NOMO-1 treated with dmso at 0.1 percent for 144 hours (cell line): Measurements from ENCODE around the gene UBE2L5.
"Not testable (repeated sequence)": the region's sequence is repeated elsewhere in the genome, so short reads cannot be mapped to it uniquely, and the experiment has no call there.

Source experiments
- DNase-seq: peaks from one replicate; lab custom pipeline; 2025; ENCODE audit not compliant: unreplicated experiment; lab: John Stamatoyannopoulos, UW

UBE2L5 gene

DNA sequence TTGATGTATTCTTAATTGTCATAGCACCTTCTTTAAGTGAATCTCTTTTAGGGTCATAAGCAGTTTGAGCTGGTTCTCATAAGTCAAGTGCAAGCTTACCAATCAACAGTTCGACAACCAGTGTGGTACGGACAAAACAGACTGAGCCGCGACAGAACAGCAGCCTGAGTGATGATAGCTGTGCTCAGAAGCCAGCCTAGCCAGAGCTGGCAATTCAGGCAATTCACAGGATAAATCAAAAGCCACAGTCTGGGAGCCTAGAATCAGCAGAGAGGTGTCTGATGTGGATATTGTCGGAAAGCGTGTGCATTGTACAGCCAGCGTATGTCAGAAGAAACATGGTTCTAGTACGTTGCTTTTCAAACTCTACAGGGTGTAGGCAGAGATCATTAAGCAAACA is 14.9 kb downstream of the UBE2L5 start:
- no peak for DNase-seq

DNA sequence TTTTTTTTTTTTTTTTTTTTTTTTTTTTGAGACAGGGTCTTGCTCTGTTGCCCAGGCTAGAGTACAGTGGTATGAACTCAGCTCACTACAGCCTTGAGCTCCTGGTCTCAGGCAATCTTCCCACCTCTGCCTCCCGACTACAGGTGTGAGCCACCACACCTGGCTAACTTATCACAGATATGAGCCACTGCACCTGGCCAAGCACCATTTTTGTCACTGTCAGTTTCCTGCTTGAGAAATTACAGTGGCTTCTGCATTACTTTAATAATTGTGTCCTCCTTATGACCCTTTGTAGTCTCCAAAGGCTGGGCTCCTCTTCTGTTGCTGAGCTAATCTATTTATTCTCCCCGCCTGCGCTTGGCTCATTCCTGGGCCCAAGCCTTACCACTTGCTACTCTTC is 16.0 kb downstream of the UBE2L5 start:
- no peak for DNase-seq

DNA sequence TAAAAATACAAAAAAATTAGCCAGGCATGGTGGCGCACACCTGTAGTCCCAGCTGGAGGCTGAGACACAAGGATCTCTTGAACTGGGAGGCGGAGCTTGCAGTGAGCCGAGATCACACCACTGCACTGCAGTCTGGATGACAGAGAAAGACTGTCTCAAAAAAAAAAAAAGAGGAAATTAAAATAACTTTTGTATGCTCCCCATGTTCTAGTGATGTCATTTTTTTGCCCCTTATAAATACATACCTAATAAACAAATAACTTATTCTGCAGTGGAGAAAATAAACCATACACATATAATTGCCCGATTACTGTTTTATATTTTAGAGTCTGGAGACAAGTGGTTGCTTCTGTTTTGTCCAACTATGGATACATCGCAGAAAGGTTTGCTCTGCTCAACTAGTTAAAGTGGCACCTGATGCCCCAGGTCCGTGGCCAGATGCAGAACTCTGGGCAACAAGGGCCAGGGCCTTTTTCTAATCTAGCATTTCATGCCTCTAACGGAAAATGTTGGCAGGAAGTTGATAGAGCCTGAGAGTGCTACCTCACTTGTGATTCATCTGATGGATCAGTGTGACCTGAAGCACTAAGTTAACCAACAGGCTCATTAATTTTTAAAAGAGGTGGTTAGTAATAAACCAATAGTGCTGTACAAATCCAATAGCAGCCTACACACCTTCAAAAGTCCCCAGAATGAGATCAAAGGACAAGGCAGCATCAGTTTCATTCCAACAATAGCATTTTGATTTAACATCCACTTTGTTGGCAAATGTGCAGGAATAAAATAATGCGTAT is 18.8 kb downstream of the UBE2L5 start:
- DNase-seq: no peak

DNA sequence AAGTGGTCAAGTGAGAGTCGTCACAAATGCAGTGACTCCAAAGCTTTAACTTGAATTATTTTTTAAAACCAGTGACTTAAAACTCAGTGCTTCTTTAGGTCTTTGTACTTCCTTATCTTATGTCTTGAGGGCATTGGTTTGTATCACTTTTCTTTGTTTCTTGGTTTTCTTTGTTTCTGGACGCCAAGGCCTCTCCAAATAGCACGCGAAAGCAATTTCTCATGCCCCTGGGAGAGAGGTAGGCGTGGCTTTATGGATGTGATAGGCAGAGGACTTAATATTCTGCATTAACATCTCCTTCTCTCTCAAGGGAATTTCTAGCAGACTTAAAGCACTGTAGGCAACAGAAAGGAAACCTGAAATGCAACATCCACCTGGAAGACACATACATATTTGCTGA is 20.6 kb downstream of the UBE2L5 start:
- no peak for DNase-seq

DNA sequence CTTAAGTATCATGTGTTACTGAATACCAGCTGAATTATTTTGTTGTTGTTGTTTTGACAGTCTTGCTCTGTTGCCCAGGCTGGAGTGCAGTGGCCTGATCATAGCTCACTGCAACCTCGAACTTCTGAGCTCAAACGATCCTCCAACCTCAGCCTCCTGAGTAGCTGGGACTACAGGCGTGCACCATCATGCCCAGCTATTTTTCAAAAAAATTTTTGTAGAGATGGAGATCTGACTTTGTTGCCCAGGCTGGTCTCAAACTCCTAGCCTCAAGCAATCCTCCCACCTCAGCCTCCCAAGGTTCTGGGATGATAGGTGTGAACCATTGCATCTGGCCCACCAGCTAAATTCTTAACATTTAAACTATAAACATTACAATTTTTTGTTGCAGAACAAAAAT is 21.2 kb downstream of the UBE2L5 start:
- DNase-seq: not testable (repeated sequence)

DNA sequence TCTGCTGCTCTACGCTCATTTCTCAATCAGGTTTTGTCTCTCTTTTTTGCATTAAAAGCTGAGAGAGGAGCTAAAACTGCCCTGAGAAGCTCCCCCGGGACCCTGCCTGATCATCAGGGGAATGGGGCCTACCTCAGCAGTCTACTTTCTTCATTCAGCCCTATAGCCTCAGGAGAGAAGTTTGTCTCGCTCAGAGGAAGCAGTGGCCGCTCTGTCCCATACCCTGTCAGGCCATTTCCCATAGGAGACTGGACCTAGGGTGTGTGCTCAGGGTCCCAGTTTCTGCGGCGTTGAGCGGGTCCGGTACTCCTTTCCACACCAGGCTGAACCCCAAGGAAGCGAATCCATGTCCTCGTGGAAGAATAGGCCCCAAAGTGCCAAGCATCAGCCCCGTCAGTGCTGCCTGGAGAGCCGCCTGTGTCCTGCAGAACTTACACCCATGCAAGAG is 21.7 kb downstream of the UBE2L5 start:
- no peak for DNase-seq

DNA sequence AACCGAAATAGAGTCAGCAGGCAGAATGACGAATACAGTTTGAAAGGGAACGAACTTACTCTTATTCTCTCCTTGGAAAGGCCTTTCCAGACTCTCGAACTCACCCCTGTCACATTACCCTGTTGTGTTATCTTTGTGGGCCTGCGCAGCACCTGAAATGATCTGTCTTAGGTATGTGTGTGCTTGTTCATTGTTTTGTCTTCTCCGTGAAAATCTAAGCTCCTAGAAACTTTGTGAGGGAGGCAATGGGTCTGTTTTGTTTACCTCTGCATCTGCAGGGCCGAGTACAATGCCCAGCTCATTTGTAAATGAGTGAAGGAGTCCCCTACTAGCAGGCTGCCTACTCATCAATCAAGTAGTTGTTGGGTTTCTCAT is 23.8 kb downstream of the UBE2L5 start:
- DNase-seq: no peak

DNA sequence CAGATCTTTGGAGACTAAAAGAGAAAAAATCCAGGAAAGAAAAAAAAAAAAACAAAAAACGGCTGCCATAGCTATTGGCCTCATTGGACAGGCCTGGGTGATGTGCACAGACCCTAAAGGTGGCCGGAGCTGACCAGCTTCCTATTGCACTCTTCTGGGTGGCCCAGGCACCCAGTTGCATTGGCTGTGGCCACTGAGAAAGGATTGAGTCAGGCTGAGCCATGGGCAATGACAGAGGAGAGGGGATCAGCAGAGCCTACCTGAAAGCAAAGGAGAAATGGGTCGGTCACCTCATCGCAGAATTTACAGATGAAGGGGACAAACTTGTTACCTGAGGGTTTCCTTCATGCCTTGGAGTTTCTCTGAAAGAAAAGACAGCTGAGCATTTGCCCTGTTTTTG is 26.1 kb downstream of the UBE2L5 start:
- no peak for DNase-seq

DNA sequence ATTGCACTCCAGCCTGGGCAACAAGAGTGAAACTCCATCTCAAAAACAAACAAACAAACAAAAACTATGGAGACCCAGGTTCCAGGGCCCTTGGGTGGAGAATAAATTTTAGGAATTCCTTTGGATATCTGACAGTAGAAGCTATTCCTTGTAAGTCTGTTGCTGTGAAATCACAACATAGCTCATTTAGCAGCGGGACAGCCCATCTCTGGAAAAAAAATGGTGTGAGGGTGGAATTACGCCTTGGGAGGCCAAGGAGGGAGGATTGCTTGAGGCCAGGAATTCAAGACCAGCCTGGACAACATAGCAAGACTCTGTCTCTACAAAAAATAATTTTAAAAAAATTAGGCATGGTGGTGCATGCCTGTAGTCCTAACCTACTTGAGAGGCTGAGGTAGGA is 27.8 kb downstream of the UBE2L5 start:
- no peak for DNase-seq

DNA sequence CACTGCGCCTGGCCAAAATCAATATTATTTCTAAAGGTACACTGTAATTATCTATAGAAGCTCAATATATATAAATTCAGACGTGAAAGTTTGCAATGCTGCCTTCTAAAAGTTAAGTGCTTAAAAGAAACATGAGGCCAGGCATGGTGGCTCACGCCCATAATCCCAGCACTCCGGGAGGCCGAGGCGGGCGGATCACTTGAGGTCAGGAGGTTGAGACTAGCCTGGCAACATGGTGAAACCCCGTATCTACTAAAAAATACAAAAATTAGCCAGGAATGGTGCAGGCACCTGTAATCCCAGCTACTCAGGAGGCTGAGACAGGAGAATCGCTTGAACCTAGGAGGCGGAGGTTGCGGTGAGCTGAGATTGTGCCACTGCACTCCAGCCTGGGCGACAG is 29.2 kb downstream of the UBE2L5 start:
- DNase-seq: not testable (repeated sequence)

DNA sequence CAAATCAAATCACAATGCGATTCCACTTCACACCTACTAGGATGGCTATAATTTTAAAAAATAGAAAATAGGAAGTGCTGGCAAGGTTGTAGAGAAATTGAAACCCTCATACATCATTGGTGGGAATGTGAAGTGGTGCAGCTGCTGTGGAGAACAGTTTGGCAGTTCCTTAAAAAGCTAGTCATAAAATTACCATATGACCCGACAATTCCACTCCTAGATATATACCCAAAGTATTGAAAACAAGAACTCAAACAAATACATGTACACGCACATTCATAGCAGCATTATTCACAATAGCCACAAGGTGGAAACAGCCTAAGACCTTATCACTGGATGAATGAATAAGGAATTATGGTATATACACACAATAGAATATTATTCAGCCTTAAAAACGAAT is 31.4 kb downstream of the UBE2L5 start:
- DNase-seq: peak; percentile 29

DNA sequence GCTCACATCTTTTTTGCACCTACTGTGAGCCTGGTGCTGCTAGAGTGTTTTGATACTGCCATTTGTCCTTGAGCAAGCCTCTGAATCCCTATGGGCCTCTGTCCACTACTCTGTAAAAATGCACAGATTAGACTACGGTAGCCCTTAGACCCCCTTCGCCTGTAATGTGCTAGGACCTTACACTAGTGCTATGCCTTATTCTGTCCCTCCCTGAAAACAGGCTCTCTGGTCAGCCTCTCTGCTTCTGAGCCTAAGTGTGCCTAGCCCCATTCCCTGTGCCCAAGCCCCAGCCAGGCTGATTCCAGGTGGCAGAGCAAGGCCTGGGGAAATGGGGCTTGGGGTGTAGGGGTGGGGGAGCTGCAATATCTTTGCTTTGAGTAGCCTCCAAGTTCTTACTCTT is 32.7 kb downstream of the UBE2L5 start:
- DNase-seq: no peak

DNA sequence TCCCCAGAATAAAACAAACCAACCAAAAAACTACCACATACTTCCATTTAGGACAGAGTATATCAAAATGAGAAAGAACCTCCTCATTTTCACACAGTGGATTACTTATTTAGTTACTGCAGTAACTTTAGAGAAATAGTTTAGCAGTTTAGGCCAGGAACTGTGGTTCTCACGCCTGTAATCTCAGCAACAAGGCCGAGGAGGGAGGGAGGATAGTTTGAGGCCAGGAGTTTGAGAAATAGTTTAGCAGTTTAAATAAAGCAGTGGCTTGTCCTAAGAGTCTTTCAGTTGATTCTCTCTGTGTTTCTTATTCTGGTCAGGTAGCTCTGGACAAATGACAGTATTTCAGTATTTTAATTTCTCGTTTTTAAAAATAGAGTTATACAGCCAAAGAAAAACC is 34.0 kb downstream of the UBE2L5 start:
- no peak for DNase-seq

DNA sequence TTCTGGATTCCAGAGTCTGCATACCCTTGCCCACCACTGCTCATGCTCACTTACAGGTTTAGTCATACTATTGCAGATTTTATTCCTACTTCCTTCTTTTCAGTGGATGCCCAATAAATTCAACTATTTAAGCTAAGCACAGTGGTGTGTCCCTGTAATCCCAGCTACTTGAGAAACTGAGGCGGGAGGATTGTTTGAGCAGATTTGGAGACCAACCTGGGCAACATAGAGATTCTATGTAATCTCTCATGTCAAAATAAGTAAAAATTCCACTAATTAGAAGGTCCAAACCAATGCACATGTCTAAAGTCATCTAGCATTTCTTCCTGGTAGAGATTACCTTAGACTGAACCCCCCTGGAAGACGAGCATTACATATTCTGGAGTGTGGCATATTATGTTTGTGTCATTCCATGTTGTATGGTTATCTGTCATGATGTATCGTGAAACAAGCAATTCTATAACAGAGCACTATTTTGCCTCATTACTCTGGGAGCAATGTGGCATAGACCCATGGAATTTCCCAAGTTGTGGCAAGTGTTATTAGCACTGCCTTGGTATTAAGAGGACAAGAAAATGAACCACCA is 35.1 kb downstream of the UBE2L5 start:
- DNase-seq: no peak

DNA sequence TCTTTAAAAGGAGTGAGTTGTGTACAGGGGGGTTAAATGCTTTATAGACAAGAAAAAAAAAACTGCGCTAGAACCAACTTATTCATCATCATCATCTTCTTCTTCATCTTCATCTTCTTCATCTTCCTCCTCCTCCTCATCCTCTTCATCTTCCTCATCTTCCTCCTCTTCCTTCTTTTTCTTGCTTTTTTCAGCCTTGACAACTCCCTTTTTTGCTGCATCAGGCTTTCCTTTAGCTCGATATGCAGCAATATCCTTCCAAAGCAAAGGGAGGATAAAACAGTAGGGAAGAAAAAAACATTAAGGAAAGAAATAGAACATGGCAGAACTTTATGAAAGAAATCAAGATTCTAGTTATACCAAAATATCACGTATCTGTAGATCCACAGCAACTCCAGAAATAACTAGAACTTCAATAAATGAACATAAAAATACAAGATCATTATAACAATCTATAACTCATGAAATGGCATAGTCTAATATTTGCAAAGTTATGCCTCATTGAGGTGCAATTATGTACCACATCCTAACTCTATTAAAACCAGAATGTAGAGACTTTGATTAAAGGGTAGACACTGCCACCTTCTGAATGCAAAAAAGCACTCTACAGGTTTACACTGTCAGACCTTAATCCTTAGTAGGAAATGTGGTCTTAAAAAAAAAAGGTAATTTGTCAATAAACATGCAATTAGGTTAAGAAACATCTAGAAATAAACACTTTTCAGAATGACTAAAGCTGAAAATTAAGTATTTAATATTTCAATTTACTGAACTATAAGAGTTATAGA is 39.2 kb downstream of the UBE2L5 start:
- not testable (repeated sequence) for DNase-seq

DNA sequence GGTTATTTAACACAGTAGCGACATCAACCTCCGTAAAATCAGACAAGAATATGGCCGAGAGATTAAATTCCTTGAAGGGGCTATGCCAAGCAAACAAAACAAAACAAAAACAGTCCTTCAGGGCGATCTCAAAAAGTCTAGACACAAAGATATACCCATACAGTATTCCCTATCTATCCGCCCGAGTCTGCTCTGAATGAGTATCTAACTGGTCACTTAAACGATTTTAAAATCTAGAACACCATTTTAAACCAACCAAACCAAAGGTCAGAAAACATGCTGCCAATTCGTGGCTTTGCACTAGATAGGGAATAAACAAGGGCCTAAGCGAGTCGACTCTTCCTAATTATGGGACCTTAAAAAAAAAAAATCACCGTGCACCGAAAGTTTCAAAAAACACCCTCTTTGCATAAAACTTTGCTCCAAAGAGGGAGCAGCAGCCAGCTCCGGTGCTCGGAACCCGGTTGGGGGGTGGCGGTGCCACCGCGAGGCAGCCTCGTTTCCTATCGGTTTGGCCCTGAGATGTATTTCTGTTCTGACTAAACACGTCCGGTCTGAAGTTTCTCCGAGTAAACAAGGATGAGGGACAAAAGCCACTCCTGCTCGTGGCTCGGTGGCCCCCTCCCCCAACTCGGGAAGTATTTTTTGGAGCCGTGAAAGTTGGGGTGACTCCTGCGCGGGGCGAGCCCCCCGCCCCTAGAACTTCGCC is 41.6 kb downstream of the UBE2L5 start:
- DNase-seq: peak; percentile 20

DNA sequence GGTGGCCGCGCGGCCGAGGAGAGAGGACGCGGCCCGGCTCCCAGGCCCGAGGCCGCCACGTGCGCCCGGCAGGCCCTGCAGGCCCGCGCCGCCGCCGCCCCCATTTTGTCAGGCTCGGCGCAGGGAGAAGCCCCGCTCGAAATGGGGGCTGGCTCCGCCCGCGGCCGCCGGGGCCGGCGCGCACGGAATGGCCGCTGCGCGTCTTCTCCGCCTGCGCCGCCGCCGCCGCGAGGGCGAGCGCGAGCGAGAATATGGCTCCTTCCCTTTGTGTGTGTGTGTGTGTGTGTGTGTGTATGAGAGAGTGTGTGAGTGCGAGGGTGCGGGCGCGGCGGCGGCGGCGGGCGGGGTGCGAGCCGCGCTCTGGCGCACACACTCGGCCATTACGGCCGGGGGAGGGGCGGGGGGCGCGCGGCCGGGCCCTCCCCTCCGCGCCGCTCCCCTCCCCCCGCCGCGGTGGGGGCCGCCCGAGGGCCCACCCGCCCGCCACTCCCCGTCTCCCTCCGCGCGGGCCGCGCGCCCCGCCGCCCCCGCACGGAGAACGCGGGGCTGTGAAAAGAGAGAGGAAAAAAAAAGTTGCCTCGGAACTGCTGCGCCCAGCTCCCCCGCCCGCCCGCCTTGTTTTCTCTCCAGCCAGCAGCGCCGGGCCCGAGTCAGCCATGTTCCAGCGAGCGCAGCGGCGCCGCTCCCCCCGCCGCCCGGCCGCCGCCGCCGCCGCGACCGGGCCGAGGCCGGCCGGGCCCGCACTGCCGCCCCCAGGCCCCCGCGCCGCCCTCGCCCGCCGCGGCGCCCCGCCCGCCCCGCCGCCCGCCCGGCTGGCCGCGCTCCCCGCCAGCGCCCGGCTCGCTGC is 42.4 kb downstream of the UBE2L5 start:
- DNase-seq: peak; percentile 59

DNA sequence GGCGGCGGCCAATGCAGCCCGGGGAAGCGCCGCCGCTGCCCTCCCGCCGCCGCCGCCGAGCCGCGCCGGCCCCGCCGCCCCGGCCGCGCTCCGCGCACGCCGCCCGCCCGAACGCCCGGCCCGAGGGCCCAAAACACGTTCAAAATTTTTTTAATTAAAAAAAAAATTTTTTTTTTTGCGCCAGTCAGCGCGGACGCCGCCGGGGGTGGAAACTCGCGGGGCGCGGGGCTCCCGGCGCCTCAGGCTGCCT is 43.0 kb downstream of the UBE2L5 start:
- DNase-seq: no peak

DNA sequence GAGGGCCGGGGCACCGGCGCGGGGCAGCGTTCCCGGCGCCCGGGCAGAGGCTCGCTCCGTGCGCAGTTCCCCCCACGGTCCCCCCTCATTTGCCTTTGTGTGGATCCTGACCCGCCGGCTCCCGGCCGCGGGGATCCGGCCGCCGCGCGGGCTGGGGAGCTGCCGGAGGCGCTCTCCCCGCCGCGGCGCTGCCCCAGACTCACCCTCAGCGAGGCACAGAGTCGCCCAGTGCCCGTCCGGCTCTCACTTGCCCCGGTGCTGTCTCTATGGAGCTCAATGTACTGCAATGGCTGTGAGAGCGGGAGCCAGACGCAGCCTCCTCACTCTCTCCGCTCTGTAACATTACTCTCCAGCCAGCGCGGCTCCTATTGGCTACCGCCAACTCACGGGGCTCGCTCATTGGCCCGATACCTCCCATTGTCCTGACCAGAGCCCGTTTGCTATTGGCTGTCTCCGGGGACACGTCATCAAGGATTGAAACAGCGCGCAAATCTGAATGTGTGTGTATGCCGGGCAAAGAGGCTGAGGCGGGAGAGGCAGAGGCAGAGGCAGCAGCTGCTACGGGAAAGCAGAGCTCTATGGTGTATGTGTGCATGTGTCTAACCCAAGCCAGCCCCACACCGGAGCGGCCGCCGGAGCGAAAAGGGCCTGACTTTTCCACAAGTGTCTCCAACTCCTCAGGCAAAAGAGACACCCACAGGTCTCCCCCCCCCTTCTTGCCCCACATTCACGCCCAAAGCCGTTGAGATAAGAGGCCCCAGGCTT is 43.5 kb downstream of the UBE2L5 start, which contains the start of gene HMGB1:
TSS of gene HMGB1 (minus strand) at position 344 of the 765 bp plus-strand sequence. CDS start 2,256 bp downstream, outside the sequence.
- DNase-seq: peak; percentile 98

DNA sequence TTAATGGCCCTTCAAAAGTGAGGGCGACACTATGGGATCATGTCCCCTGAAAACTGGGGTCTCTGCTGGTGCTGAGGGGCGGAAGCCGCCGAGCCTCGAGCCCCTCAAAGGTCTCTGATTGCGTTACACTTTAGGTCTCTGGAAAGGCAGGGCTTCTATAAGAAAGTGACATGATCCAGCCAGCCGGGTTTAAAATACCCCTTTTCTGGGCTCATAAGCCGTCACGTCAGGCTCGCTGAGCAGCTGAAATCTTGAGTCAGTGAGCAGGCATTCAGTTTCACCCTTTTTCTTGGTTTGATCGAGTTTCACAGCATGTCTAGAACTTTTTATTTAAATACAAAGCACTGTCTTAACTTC is 44.0 kb downstream of the UBE2L5 start:
- no peak for DNase-seq
